ENCODE data around the gene CDIP1. TPM values are rescaled to one million over a fixed set of nuclear protein-coding genes. Genes with fewer than 3 reads are reported as not detected.

CDIP1 gene
- total RNA-seq, 2 experiments from 2014 or later, result 33.0 to 33.3 TPM

DNA sequence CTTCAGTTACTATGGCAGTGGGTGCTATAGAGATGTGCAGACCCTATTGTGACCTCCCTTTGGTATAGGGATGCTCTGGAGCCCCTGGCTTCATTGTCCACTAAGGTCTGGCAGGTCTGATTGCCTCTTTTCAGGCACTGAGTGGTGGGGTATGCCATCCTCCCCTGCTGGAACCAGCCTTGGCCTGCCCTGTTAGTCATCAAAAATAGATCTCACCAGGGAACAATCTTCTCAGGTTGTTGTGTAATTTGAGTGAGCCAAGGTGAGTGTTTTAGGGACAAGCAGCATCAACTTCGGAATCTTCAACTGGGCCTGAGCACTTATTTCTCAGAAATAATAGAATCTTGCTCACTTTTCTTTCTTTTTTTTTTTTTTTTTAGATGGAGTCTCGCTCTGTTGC is 42.8 kb downstream of the CDIP1 start:
- H3K27ac Mint-ChIP-seq, result no peak overlapping the region
- H3K9me3 Mint-ChIP-seq, result no peaks in the 10 kb centered on the region
- peaks cover 24% of the 10 kb centered on the region for H3K36me3 Mint-ChIP-seq
- H3K27me3 Mint-ChIP-seq, result no peaks in the 10 kb centered on the region
- no peak for DNase-seq
- H3K4me1 Mint-ChIP-seq, result peaks cover 78% of the 10 kb centered on the region
- H3K4me3 Mint-ChIP-seq, result no peak overlapping the region

GRCh38 chr16:4494746-4495490 is 43.7 kb downstream of the CDIP1 start:
- Mint-ChIP-seq H3K4me1 (peaks cover 77% of the 10 kb centered on the region), H3K27me3 (no peaks in the 10 kb centered on the region), H3K36me3 (peaks cover 24% of the 10 kb centered on the region), H3K9me3 (no peaks in the 10 kb centered on the region), H3K27ac (no peak overlapping the region), H3K4me3 (no peak overlapping the region)
- no peak for DNase-seq

DNA sequence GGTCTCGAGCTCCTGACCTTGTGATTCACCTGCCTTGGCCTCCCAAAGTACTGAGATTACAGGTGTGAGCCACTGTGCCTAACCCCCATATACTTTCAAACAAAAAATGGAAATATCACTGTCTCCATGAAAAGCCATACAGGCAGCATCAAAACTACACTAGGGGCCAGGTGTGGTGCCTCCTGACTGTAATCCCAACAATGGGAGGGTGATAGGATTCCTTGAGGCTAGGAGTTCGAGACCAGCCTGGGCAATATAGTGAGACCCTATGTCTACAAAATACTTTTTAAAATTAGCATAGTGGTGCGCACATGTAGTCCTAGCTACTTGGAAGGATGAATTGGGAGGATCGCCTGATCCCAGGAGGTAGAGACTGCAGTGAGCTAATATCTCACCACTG is 46.7 kb downstream of the CDIP1 start:
- DNase-seq, result no peak
- H3K4me3 Mint-ChIP-seq, result no peak overlapping the region
- peak overlapping the region; percentile 61 for H3K27ac Mint-ChIP-seq
- H3K27me3 Mint-ChIP-seq, result no peaks in the 10 kb centered on the region
- H3K9me3 Mint-ChIP-seq, result no peaks in the 10 kb centered on the region
- peaks cover 72% of the 10 kb centered on the region for H3K4me1 Mint-ChIP-seq
- H3K36me3 Mint-ChIP-seq, result peaks cover 30% of the 10 kb centered on the region

DNA sequence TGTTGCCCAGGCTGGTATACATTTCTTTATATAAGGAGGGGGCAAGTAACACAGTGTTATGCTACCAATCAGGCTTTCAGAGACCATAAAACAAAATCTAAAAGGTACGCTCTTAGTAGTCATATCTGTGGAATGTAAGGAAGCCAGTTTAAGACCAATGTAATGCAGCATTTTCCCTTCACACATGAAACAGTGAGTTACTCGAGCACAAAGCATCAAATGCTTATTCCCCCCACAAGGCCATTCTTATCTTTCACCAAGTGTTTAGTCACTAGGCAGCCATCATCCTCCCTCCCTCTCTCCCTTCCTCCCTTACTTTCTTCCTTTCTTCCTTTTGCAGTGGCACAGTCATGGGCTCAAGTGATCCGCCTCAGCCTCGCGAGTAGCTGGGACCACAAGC is 49.5 kb downstream of the CDIP1 start:
- peak overlapping the region; percentile 85 for H3K27ac Mint-ChIP-seq
- H3K27me3 Mint-ChIP-seq, result no peaks in the 10 kb centered on the region
- H3K4me3 Mint-ChIP-seq, result no peak overlapping the region
- no peaks in the 10 kb centered on the region for H3K9me3 Mint-ChIP-seq
- peaks cover 61% of the 10 kb centered on the region for H3K4me1 Mint-ChIP-seq
- DNase-seq, result no peak
- peaks cover 37% of the 10 kb centered on the region for H3K36me3 Mint-ChIP-seq

- no peak for DNase-seq
- Mint-ChIP-seq H3K36me3 (peaks cover 37% of the 10 kb centered on the region), H3K4me3 (no peak overlapping the region), H3K27me3 (no peaks in the 10 kb centered on the region), H3K27ac (peak overlapping the region; percentile 85), H3K4me1 (peaks cover 58% of the 10 kb centered on the region), H3K9me3 (no peaks in the 10 kb centered on the region)
Observed at GRCh38 chr16:4488499-4488967, 50.0 kb downstream of the CDIP1 start.

GRCh38 chr16:4487955-4488498 is 50.5 kb downstream of the CDIP1 start:
- H3K27ac Mint-ChIP-seq, result peak overlapping the region; percentile 85
- no peak for DNase-seq
- peaks cover 34% of the 10 kb centered on the region for H3K36me3 Mint-ChIP-seq
- no peak overlapping the region for H3K4me3 Mint-ChIP-seq
- H3K27me3 Mint-ChIP-seq, result no peaks in the 10 kb centered on the region
- no peaks in the 10 kb centered on the region for H3K9me3 Mint-ChIP-seq
- H3K4me1 Mint-ChIP-seq, result peaks cover 53% of the 10 kb centered on the region

DNA sequence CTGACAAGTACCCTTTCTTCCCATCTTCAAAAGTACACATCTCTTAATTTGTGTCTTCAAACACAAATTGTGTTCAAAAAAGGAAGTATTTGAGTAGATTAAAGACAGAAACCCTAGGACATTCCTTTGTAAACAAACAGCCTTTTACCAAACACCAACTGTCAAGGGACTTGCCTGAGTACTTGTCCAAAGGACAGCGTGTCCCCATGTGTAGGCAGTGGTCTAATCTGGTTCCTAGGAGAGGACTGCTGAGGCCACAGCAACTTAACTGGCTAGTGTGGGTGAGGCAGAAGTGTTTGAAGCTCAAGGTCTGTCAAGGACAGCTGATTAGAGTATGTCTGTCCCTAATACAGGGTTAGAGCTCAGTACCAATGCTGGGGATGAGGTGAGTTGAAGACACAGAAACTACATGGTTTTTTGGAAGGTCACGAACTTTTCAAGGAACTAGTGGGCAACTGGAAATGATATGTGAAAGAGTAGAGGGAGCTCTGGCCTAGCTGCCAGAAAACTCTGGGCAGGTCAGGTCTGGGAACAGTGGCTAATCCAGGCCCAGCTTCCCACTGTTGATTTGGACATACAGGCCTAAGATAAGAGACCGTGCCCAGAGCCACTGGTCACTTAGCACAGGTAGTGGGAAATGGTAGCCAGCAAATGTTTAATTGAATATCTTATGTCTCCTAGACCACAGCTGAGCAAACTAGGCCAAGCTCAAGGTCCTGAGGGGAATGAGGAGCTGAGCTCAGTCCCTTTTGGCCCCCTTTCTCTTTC is 52.3 kb downstream of the CDIP1 start:
- Mint-ChIP-seq H3K4me3 (no peak overlapping the region), H3K9me3 (no peaks in the 10 kb centered on the region), H3K27ac (peak overlapping the region; percentile 61), H3K36me3 (peaks cover 35% of the 10 kb centered on the region), H3K27me3 (no peaks in the 10 kb centered on the region), H3K4me1 (peaks cover 63% of the 10 kb centered on the region)
- DNase-seq, result no peak

DNA sequence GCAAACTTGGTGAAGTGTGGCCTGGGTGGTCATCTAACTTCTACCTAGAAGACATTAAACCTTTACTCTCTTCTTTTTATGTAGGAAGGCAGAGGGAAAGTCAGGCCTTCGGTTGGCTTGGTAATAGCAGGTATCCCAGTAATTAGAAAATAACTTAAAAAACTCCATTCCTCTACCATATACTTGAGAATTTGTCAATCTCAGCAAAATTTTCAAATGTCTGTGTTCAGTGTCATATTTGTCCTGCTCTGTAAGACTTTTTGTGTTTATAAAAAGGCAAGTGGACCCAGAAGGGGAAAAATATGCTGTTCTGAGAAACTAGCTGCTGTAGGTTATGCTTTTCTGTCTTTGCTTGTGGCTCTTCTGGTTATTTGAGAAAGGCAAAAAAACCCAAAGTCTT is 56.6 kb downstream of the CDIP1 start:
- peaks cover 50% of the 10 kb centered on the region for H3K4me1 Mint-ChIP-seq
- H3K9me3 Mint-ChIP-seq, result no peaks in the 10 kb centered on the region
- H3K27ac Mint-ChIP-seq, result peak overlapping the region; percentile 65
- no peaks in the 10 kb centered on the region for H3K27me3 Mint-ChIP-seq
- no peak overlapping the region for H3K4me3 Mint-ChIP-seq
- DNase-seq, result no peak
- peaks cover 28% of the 10 kb centered on the region for H3K36me3 Mint-ChIP-seq

DNA sequence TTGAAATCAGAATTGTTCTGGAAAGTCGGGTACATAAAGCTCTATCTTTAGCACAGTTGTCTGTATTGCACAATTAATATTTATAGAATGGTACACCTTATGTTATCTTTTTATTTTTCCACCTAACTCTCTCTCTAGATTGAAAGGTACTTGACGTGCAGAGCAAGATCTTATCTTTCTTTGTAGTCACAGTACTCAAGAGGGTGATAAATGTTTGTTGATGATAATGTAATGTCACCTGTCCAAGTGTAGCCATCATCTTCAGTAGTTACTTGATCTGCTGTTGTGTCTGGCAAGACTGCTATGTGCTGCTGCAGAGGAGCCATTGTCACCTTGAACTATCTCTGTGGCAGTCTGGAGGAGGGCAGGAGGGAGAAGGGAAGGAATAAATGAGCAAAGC is 57.0 kb downstream of the CDIP1 start:
- Mint-ChIP-seq H3K36me3 (peaks cover 25% of the 10 kb centered on the region), H3K4me1 (peaks cover 45% of the 10 kb centered on the region), H3K27me3 (no peaks in the 10 kb centered on the region), H3K9me3 (no peaks in the 10 kb centered on the region), H3K27ac (peak overlapping the region; percentile 0), H3K4me3 (no peak overlapping the region)
- no peak for DNase-seq

- Mint-ChIP-seq H3K9me3 (peaks cover 1% of the 10 kb centered on the region), H3K27me3 (no peaks in the 10 kb centered on the region), H3K27ac (peak overlapping the region; percentile 94), H3K4me1 (peaks cover 42% of the 10 kb centered on the region), H3K36me3 (peaks cover 17% of the 10 kb centered on the region), H3K4me3 (peak overlapping the region; percentile 91)
- no peak for DNase-seq
Observed at GRCh38 chr16:4477966-4478365, 60.6 kb downstream of the CDIP1 start.

- Mint-ChIP-seq H3K27me3 (no peaks in the 10 kb centered on the region), H3K36me3 (peaks cover 24% of the 10 kb centered on the region), H3K27ac (peak within 1 kb of the TSS; percentile 94), H3K4me1 (peaks cover 33% of the 10 kb centered on the region), H3K9me3 (peaks cover 1% of the 10 kb centered on the region), H3K4me3 (peak within 1 kb of the TSS; percentile 91)
- DNase-seq, result peak; percentile 97
Observed at GRCh38 chr16:4475880-4476788, 62.4 kb downstream of the CDIP1 start, which contains the start of gene HMOX2. Gene HMOX2 (plus strand): TSS chr16:4476398. CDS start chr16:4505525, 29,127 bp downstream.

- H3K27me3 Mint-ChIP-seq, result no peaks in the 10 kb centered on the region
- H3K27ac Mint-ChIP-seq, result peak within 1 kb of the TSS; percentile 94
- H3K9me3 Mint-ChIP-seq, result peaks cover 1% of the 10 kb centered on the region
- H3K4me1 Mint-ChIP-seq, result peaks cover 32% of the 10 kb centered on the region
- H3K4me3 Mint-ChIP-seq, result peak within 1 kb of the TSS; percentile 91
- peaks cover 24% of the 10 kb centered on the region for H3K36me3 Mint-ChIP-seq
- peak; percentile 94 for DNase-seq
Observed at GRCh38 chr16:4474192-4474961, 64.2 kb downstream of the CDIP1 start, which contains the start of gene NMRAL1. Gene NMRAL1 (minus strand): TSS chr16:4474625. CDS start chr16:4474132, 493 bp downstream.

DNA sequence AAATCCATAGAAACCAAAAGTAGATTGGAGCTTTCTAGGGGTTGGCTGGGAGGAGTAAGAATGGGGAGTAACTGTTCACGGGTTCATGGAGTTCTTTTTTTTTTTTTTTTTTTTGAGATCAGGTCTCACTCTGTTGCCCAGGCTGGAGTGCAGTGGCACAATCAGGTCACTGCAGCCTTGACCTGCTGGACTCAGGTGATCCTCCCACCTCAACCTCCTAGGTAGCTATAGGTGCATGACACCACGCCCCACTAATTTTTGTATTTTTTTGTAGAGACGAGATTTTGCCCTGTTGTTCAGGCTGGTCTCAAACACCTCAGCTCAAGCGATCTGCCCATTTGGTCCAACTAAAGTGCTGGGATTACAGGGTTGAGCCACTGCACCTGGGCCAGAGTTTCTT is 65.7 kb downstream of the CDIP1 start:
- peak overlapping the region; percentile 79 for H3K4me3 Mint-ChIP-seq
- peaks cover 1% of the 10 kb centered on the region for H3K9me3 Mint-ChIP-seq
- DNase-seq, result no peak
- peaks cover 23% of the 10 kb centered on the region for H3K4me1 Mint-ChIP-seq
- H3K27me3 Mint-ChIP-seq, result no peaks in the 10 kb centered on the region
- H3K27ac Mint-ChIP-seq, result peak overlapping the region; percentile 25
- peaks cover 22% of the 10 kb centered on the region for H3K36me3 Mint-ChIP-seq

DNA sequence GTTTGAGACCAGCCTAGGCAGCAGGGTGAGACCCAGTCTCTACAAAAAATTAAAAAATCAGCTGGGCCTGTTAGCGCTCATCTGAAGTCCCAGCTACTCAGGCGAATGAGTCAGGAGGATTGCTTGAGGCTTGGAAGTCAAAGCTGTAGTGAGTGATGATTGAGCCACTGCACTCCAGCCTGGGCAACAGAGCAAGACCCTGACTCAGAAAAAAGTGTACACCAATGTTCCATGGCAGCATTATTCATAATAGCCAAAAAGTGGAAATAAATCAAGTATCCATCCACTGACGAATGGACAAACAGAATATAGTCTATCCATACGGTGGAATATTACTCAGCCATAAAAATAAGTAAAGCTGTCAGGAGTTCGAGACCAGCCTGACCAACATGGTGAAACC is 66.7 kb downstream of the CDIP1 start:
- peaks cover 18% of the 10 kb centered on the region for H3K4me1 Mint-ChIP-seq
- no peak overlapping the region for H3K4me3 Mint-ChIP-seq
- H3K27ac Mint-ChIP-seq, result peak overlapping the region; percentile 12

More for the DNA sequence above, 66.7 kb downstream of the CDIP1 start:
- Mint-ChIP-seq H3K36me3 (peaks cover 24% of the 10 kb centered on the region), H3K27me3 (no peaks in the 10 kb centered on the region), H3K9me3 (peaks cover 1% of the 10 kb centered on the region)
- no peak for DNase-seq

Data from activated naive CD8-positive, alpha-beta T cell treated with anti-CD3 and anti-CD28 coated beads for 36 hours (primary cell).